Measurements from ENCODE around the gene USP9X. TPM values are rescaled to one million over a fixed set of nuclear protein-coding genes. Genes with fewer than 3 reads are reported as not detected.

USP9X gene
- total and polyA plus RNA-seq, 2 experiments from 2014 or later: 62.2 to 329 TPM

GRCh38 chrX:41131766-41132165, 46.5 kb downstream of the USP9X start:
- Mint-ChIP-seq H3K27ac (no peak overlapping the region), H3K36me3 (ENCODE audit: low read depth) (peaks cover 71% of the 10 kb centered on the region), H3K27me3 (ENCODE audit: insufficient read depth, low read depth, poor library complexity) (peaks cover 2% of the 10 kb centered on the region), H3K4me1 (peaks cover 4% of the 10 kb centered on the region; the same call in 2 of the 3 replicates), H3K4me3 (no peak overlapping the region), H3K9me3 (no peaks in the 10 kb centered on the region; the same call in 2 of the 3 replicates)
- DNase-seq (ENCODE audit: low spot score) (no peak), ATAC-seq (no peak)
- Histone ChIP-seq H3K36me3 (ENCODE audit: insufficient read depth) (peaks cover 40% of the 10 kb centered on the region), H2AFZ (no peak overlapping the region), H3F3A (replicated peaks; ENCODE audit: low read depth) (peaks cover 5% of the 10 kb centered on the region; the same call in 1 of the 2 replicates), H4K20me1 (replicated peaks; ENCODE audit: insufficient read depth) (peaks cover 12% of the 10 kb centered on the region), H3K27me3 (ENCODE audit: insufficient read depth) (no peaks in the 10 kb centered on the region), H3K79me2 (replicated peaks; ENCODE audit: insufficient read depth) (peaks cover 97% of the 10 kb centered on the region), H3K27ac (ENCODE audit: low read depth) (0 out of 2 replicates have a peak overlapping the region, but pooled peaks have one; percentile 19), H3K9me2 (ENCODE audit: insufficient read depth) (no peaks in the 10 kb centered on the region), H3K4me3 (no peak overlapping the region), H3K4me2 (no peak overlapping the region), H3K4me1 (ENCODE audit: insufficient read depth) (no peaks in the 10 kb centered on the region)
- TF ChIP-seq ZNF114 (CRISPR knock-in tag; IDR thresholded peaks at IDR 0.05) (no peak), NANOG (IDR thresholded peaks at IDR 0.05; ENCODE audit: borderline replicate concordance) (no peak), EZH2phosphoT487 (IDR thresholded peaks at IDR 0.05; ENCODE audit: unreplicated experiment) (no peak), ZNF331 (CRISPR knock-in tag; IDR thresholded peaks at IDR 0.05; ENCODE audit: low read depth) (no peak), CREB1 (CRISPR knock-in tag; IDR thresholded peaks at IDR 0.05; ENCODE audit: low read depth) (no peak), CTCF (conservative IDR thresholded peaks at IDR 0.05; ENCODE audit: low read depth in 2 of 2) (no peak), POLR2AphosphoS5 (IDR thresholded peaks at IDR 0.05; ENCODE audit: low read depth) (no peak), JUNB (IDR thresholded peaks at IDR 0.05; ENCODE audit: unreplicated experiment) (no peak), STAT1 (IDR thresholded peaks at IDR 0.05; ENCODE audit: unreplicated experiment) (no peak), ZNF462 (CRISPR knock-in tag; IDR thresholded peaks at IDR 0.05) (no peak)
- TF ChIP-seq, protein P1, sequence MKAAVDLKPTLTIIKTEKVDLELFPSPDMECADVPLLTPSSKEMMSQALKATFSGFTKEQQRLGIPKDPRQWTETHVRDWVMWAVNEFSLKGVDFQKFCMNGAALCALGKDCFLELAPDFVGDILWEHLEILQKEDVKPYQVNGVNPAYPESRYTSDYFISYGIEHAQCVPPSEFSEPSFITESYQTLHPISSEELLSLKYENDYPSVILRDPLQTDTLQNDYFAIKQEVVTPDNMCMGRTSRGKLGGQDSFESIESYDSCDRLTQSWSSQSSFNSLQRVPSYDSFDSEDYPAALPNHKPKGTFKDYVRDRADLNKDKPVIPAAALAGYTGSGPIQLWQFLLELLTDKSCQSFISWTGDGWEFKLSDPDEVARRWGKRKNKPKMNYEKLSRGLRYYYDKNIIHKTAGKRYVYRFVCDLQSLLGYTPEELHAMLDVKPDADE (IDR thresholded peaks at IDR 0.05): no peak
- TF ChIP-seq, protein P2, sequence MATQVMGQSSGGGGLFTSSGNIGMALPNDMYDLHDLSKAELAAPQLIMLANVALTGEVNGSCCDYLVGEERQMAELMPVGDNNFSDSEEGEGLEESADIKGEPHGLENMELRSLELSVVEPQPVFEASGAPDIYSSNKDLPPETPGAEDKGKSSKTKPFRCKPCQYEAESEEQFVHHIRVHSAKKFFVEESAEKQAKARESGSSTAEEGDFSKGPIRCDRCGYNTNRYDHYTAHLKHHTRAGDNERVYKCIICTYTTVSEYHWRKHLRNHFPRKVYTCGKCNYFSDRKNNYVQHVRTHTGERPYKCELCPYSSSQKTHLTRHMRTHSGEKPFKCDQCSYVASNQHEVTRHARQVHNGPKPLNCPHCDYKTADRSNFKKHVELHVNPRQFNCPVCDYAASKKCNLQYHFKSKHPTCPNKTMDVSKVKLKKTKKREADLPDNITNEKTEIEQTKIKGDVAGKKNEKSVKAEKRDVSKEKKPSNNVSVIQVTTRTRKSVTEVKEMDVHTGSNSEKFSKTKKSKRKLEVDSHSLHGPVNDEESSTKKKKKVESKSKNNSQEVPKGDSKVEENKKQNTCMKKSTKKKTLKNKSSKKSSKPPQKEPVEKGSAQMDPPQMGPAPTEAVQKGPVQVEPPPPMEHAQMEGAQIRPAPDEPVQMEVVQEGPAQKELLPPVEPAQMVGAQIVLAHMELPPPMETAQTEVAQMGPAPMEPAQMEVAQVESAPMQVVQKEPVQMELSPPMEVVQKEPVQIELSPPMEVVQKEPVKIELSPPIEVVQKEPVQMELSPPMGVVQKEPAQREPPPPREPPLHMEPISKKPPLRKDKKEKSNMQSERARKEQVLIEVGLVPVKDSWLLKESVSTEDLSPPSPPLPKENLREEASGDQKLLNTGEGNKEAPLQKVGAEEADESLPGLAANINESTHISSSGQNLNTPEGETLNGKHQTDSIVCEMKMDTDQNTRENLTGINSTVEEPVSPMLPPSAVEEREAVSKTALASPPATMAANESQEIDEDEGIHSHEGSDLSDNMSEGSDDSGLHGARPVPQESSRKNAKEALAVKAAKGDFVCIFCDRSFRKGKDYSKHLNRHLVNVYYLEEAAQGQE (IDR thresholded peaks at IDR 0.05; ENCODE audit: unreplicated experiment): no peak
